HEK293T (cell line): ENCODE results near the gene PTPN3.
"Not testable (repeated sequence)": the region's sequence is repeated elsewhere in the genome, so short reads cannot be mapped to it uniquely, and the experiment has no call there.

Experiments used
- CTCF ChIA-PET: fragments of 350-600 bp; formaldehyde crosslinking; extraction: SDS; loops from one replicate; lab custom pipeline; 2021; ENCODE audit warnings: antibody characterized with exemption, inconsistent platforms; lab: Yijun Ruan, JAX
- POLR2A ChIA-PET: fragments of 350-600 bp; formaldehyde crosslinking; extraction: SDS; loops from one replicate; lab custom pipeline; 2020; ENCODE audit warnings: antibody characterized with exemption, inconsistent platforms; lab: Yijun Ruan, JAX
- DNase-seq: peaks from one replicate; pipeline ENCODE4 v3.0.0; 2012; ENCODE audit warnings: mixed read lengths; ENCODE audit errors: extremely low spot score
- ARNT ChIP-seq: fragments of 450-650 bp; IDR thresholded peaks from 2 replicates; pipeline ENCODE4 v1.6.1; 2017; ENCODE audit warnings: mild to moderate bottlenecking
- BHLHE40 ChIP-seq: fragments of 450-650 bp; IDR thresholded peaks from 2 replicates; pipeline ENCODE4 v1.6.1; 2016; ENCODE audit warnings: mild to moderate bottlenecking, moderate library complexity, borderline replicate concordance
- CTBP1 ChIP-seq: fragments of 450-650 bp; IDR thresholded peaks from 2 replicates; pipeline ENCODE4 v1.6.1; 2016; ENCODE audit warnings: borderline replicate concordance
- ELF4 ChIP-seq: fragments of 450-650 bp; IDR thresholded peaks from 2 replicates; pipeline ENCODE4 v1.6.1; 2017; ENCODE audit warnings: antibody characterized with exemption
- FOXA1 ChIP-seq: fragments of 450-650 bp; IDR thresholded peaks from 2 replicates; pipeline ENCODE4 v1.6.1; 2016; ENCODE audit warnings: mild to moderate bottlenecking
- FOXK2 ChIP-seq: fragments of 450-650 bp; IDR thresholded peaks from 2 replicates; pipeline ENCODE4 v1.6.1; 2016; ENCODE audit warnings: mild to moderate bottlenecking
- FOXM1 ChIP-seq: fragments of 450-650 bp; IDR thresholded peaks from 2 replicates; pipeline ENCODE4 v1.6.1; 2017; ENCODE audit warnings: mild to moderate bottlenecking, borderline replicate concordance
- HDGF ChIP-seq: fragments of 450-650 bp; IDR thresholded peaks from 2 replicates; pipeline ENCODE4 v1.6.1; 2017; ENCODE audit warnings: antibody characterized with exemption, borderline replicate concordance
- L3MBTL2 ChIP-seq: fragments of 450-650 bp; conservative IDR thresholded peaks from 2 replicates; pipeline ENCODE4 v1.6.1; 2016; ENCODE audit warnings: mild to moderate bottlenecking
- LEF1 ChIP-seq: fragments of 450-650 bp; IDR thresholded peaks from 2 replicates; pipeline ENCODE4 v1.6.1; 2017; ENCODE audit warnings: mild to moderate bottlenecking, borderline replicate concordance
- NFRKB ChIP-seq: fragments of 450-650 bp; IDR thresholded peaks from 2 replicates; pipeline ENCODE4 v1.6.1; 2016; ENCODE audit warnings: mild to moderate bottlenecking, moderate library complexity
- PKNOX1 ChIP-seq: fragments of 450-650 bp; IDR thresholded peaks from 2 replicates; pipeline ENCODE4 v1.6.1; 2016
- SP1 ChIP-seq: fragments of 450-650 bp; IDR thresholded peaks from 2 replicates; pipeline ENCODE4 v1.6.1; 2017
- SUZ12 ChIP-seq: fragments of 450-650 bp; IDR thresholded peaks from 2 replicates; pipeline ENCODE4 v1.6.1; 2016; ENCODE audit warnings: mild to moderate bottlenecking
- TARDBP ChIP-seq: fragments of 450-650 bp; IDR thresholded peaks from 2 replicates; pipeline ENCODE4 v1.6.1; 2016
- ZNF384 ChIP-seq: fragments of 450-650 bp; IDR thresholded peaks from 2 replicates; pipeline ENCODE4 v1.6.1; 2016

The PTPN3 gene

DNA sequence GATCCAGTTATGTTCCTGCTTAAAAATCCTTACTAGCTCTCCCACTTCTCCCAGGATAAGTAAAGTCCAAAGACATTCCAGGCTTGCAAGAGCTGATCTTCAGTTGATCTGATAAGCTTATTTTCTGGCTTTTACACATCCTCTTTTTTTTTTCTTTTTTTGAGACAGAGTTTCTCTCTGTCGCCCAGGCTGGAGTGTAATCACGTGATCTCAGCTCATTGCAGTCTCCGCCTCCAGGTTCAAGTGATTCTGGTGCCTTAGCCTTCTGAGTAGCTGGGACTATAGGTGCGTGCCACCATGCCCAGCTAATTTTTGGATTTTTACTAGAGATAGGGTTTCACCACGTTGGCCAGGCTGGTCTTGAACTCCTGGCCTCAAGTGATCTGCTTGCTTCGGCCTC lies 37.3 kb upstream of the PTPN3 start:
- DNase-seq: no peak
- ChIA-PET CTCF (interaction anchor here (0.6 kb wide), 1 partner anchor 620 kb away, joined by 7 read pairs; no protein-coding TSS in a partner anchor), POLR2A (no interaction called here)
- TF ChIP-seq CTBP1 (no peak), NFRKB (no peak), PKNOX1 (no peak), HDGF (no peak), FOXA1 (no peak), SP1 (no peak), BHLHE40 (no peak), L3MBTL2 (no peak)

- no peak for DNase-seq
- CTCF ChIA-PET: interaction anchor here (0.7 kb wide), 1 partner anchor 506 kb away, joined by 3 read pairs; no protein-coding TSS in a partner anchor
- POLR2A ChIA-PET: no interaction called here
- TF ChIP-seq FOXK2 (no peak), FOXA1 (no peak), ZNF384 (no peak), FOXM1 (no peak), CTBP1 (no peak), BHLHE40 (no peak), SUZ12 (no peak)
Observed at GRCh38 chr9:109534151-109534550, 36.0 kb upstream of the PTPN3 start.

GRCh38 chr9:109532652-109533051 lies 34.5 kb upstream of the PTPN3 start:
- CTCF ChIA-PET, POLR2A ChIA-PET, DNase-seq: not testable (repeated sequence)

DNA sequence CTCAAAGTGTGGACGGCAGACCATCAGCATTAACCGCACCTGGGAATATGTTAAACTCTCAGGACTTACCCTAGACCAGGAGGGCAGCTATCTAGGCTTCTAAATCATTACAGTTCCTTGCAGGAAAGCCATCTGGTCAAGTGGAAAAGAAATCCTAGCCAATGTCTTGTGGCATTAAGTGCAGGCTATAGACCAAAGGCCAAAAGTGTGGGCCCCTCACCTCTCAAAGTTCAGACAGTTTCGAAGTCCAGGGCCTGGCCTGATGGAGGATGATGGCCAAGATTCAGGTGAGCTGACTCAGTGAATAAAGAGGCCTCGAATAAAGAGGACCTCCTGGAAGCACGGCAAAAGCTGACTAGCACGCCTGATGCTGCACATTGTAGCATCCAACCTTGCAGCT lies 24.0 kb upstream of the PTPN3 start:
- POLR2A ChIA-PET: no interaction called here
- CTCF ChIA-PET: interaction anchor here (0.8 kb wide), 1 partner anchor 82 kb away, joined by 3 read pairs; no protein-coding TSS in a partner anchor
- TF ChIP-seq SUZ12: no peak
- TF ChIP-seq LEF1: no peak
- TF ChIP-seq FOXA1: no peak
- no peak for TF ChIP-seq FOXK2
- TF ChIP-seq HDGF: no peak
- no peak for TF ChIP-seq L3MBTL2
- TF ChIP-seq SP1: no peak
- no peak for TF ChIP-seq BHLHE40
- TF ChIP-seq PKNOX1: no peak
- no peak for TF ChIP-seq ELF4
- no peak for TF ChIP-seq NFRKB
- no peak for TF ChIP-seq FOXM1
- no peak for TF ChIP-seq CTBP1
- no peak for TF ChIP-seq ZNF384
- no peak for DNase-seq

DNA sequence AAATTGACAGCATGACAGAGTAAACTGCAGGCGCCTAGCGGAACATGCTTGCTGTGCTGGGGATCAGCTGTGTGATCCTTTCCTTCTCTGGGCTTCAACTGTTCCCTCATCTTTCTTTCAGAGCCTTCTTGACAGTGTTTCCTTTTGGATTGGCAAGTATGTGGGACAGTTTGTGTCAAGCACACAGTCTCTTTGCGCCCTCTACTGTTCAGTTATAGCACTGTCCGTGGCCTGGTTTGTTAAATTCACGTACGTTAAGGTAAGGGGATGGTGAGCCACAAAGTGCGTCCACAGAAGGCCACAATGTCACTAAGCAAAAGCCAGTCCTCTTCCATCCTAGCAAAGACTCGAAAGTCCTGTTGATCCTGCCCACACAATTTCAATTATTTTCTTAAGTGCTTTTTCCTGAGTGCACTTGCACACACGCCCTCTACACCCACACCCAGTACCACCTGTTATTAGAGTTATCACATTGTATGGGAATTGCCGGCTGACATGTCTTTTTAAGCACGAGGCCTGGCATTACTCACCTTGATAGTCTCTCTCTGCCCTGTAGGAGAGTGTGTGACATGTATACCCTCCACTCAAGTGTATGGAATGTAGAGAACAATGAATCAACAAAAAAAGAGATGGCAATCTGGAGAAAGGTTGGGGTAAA lies 22.5 kb upstream of the PTPN3 start:
- CTCF ChIA-PET: no interaction called here
- DNase-seq: peak; percentile 80
- POLR2A ChIA-PET: no interaction called here
- TF ChIP-seq LEF1: no peak
- TF ChIP-seq ARNT: no peak
- TF ChIP-seq ZNF384: no peak

GRCh38 chr9:109519366-109519765 lies 21.3 kb upstream of the PTPN3 start:
- DNase-seq: no peak
- ChIA-PET CTCF (no interaction called here), POLR2A (no interaction called here)
- TF ChIP-seq FOXA1 (no peak), ZNF384 (no peak)

GRCh38 chr9:109518621-109519335 lies 20.7 kb upstream of the PTPN3 start:
- ChIA-PET POLR2A (no interaction called here), CTCF (no interaction called here)
- DNase-seq: no peak
- TF ChIP-seq SP1 (no peak), ELF4 (no peak), L3MBTL2 (no peak), CTBP1 (no peak), BHLHE40 (no peak), FOXM1 (no peak), SUZ12 (no peak), HDGF (no peak), LEF1 (no peak), NFRKB (no peak), FOXK2 (no peak), ZNF384 (no peak), PKNOX1 (no peak), FOXA1 (no peak), ARNT (no peak), TARDBP (no peak)
